GM23248 (cell line): ENCODE data around the gene SEMA4C.

ENCODE experiments used
- EZH2 ChIP-seq: fragments of 200-600 bp; sonication (generic); IDR thresholded peaks from 2 replicates; pipeline ENCODE4 v1.6.1; 2018; ENCODE audit warnings: antibody characterized with exemption, mild to moderate bottlenecking; ENCODE audit not compliant: insufficient read depth, poor library complexity, severe bottlenecking
- EZH2phosphoT487 ChIP-seq: fragments of 200-600 bp; sonication (generic); IDR thresholded peaks from 2 replicates; pipeline ENCODE4 v1.6.1; 2018; ENCODE audit warnings: antibody characterized with exemption, moderate library complexity, mild to moderate bottlenecking, low read depth; ENCODE audit not compliant: insufficient read depth

- TF ChIP-seq EZH2phosphoT487: no peak
- no peak for TF ChIP-seq EZH2
These were observed 26.2 kb downstream of the SEMA4C start, which contains the start of gene ANKRD23 for GRCh38 chr2:96843538-96844268.
